ENCODE data around the gene SLC22A31. TPM values are rescaled to one million over a fixed set of nuclear protein-coding genes. Genes with fewer than 3 reads are reported as not detected.
A peak's percentile ranks its signal among the peaks of the same experiment; 100 is the strongest.
"Not testable (repeated sequence)": the region's sequence is repeated elsewhere in the genome, so short reads cannot be mapped to it uniquely, and the experiment has no call there.

SLC22A31 gene
- total RNA-seq, 1 experiment from 2014 or later, result 4.5 TPM

- no peak for TF ChIP-seq REST (IDR thresholded peaks at IDR 0.05; ENCODE audit: insufficient read depth in 1 of 2, low read depth in 2 of 2, low read length in 1 of 2)
- no peak for TF ChIP-seq SIN3A (IDR thresholded peaks at IDR 0.05; ENCODE audit: borderline replicate concordance, insufficient read depth, low read depth, low read length)
- TF ChIP-seq CTCF (IDR thresholded peaks at IDR 0.05), result no peak
- no peak for TF ChIP-seq POLR2AphosphoS5 (IDR thresholded peaks at IDR 0.05; ENCODE audit: low read depth, low read length)
- no peak for TF ChIP-seq TCF7L2 (IDR thresholded peaks at IDR 0.05; ENCODE audit: low read depth, low read length)
- H3K9me3 ChIP-seq (ENCODE audit: control insufficient read depth, insufficient read depth, low read depth, low read length), result no peaks in the 10 kb centered on the region
- ChIA-PET CTCF (no interaction called here), POLR2A (no interaction called here)
- no peak for DNase-seq (ENCODE audit: low read depth, low spot score)
- no peaks in the 10 kb centered on the region for H3K27me3 ChIP-seq (ENCODE audit: control insufficient read depth, insufficient read depth, low read length)
- no peaks in the 10 kb centered on the region for H3K4me1 ChIP-seq (ENCODE audit: control insufficient read depth, insufficient read depth, low read length)
- H3K27ac ChIP-seq (ENCODE audit: low read length), result no peak overlapping the region
- no peak overlapping the region; a peak in 1 of 4 replicates for H3K4me3 ChIP-seq (ENCODE audit: low read depth in 2 of 2, low read length in 2 of 2)
- no peak for ATAC-seq
- in situ Hi-C loops (cut with HindIII; ENCODE audit: low pct_unique_long_range_greater_than_20kb, low sequenced_read_pairs), result no loop called here
- intact Hi-C loops (cut with micrococcal nuclease; ENCODE audit: unreplicated experiment), result no loop called here
- BruUV-seq (replicated peaks), result no TSS peak
- no peaks in the 10 kb centered on the region; the same call in 1 of the 2 replicates for H3K36me3 ChIP-seq (ENCODE audit: control insufficient read depth, insufficient read depth, low read length)
Measured at GRCh38 chr16:89193576-89194293, 6.6 kb downstream of the SLC22A31 start.

GRCh38 chr16:89192956-89193575 is 7.3 kb downstream of the SLC22A31 start:
- H3K4me3 ChIP-seq (ENCODE audit: low read depth in 2 of 2, low read length in 2 of 2), result no peak overlapping the region; a peak in 1 of 4 replicates
- in situ Hi-C loops (cut with HindIII; ENCODE audit: low pct_unique_long_range_greater_than_20kb, low sequenced_read_pairs), result no loop called here
- ChIA-PET POLR2A (interaction anchor here (0.6 to 0.7 kb wide), 3 partner anchors 9 to 251 kb away, joined by 3 read pairs; no protein-coding TSS in a partner anchor), CTCF (interaction anchor here (0.8 to 1.1 kb wide), 3 partner anchors 8 to 302 kb away, joined by 5 to 13 read pairs (median 6); no protein-coding TSS in a partner anchor)
- intact Hi-C loops (cut with micrococcal nuclease; ENCODE audit: unreplicated experiment), result no loop called here
- no peak overlapping the region for H3K27ac ChIP-seq (ENCODE audit: low read length)
- no peak for TF ChIP-seq TCF7L2 (IDR thresholded peaks at IDR 0.05; ENCODE audit: low read depth, low read length)
- no peak for TF ChIP-seq REST (IDR thresholded peaks at IDR 0.05; ENCODE audit: insufficient read depth in 1 of 2, low read depth in 2 of 2, low read length in 1 of 2)
- TF ChIP-seq POLR2AphosphoS5 (IDR thresholded peaks at IDR 0.05; ENCODE audit: low read depth, low read length), result no peak
- no peak for TF ChIP-seq CTCF (IDR thresholded peaks at IDR 0.05)
- no peak for TF ChIP-seq SIN3A (IDR thresholded peaks at IDR 0.05; ENCODE audit: borderline replicate concordance, insufficient read depth, low read depth, low read length)
- no TSS peak for BruUV-seq (replicated peaks)
- ATAC-seq, result peak; percentile 68
- H3K27me3 ChIP-seq (ENCODE audit: control insufficient read depth, insufficient read depth, low read length), result no peaks in the 10 kb centered on the region
- no peaks in the 10 kb centered on the region for H3K4me1 ChIP-seq (ENCODE audit: control insufficient read depth, insufficient read depth, low read length)
- no peak for DNase-seq (ENCODE audit: low read depth, low spot score)
- H3K9me3 ChIP-seq (ENCODE audit: control insufficient read depth, insufficient read depth, low read depth, low read length), result no peaks in the 10 kb centered on the region
- H3K36me3 ChIP-seq (ENCODE audit: control insufficient read depth, insufficient read depth, low read length), result no peaks in the 10 kb centered on the region; the same call in 1 of the 2 replicates

GRCh38 chr16:89192186-89192955 is 8.0 kb downstream of the SLC22A31 start:
- H3K36me3 ChIP-seq (ENCODE audit: control insufficient read depth, insufficient read depth, low read length); intact Hi-C loops (cut with micrococcal nuclease; ENCODE audit: unreplicated experiment); BruUV-seq (replicated peaks); in situ Hi-C loops (cut with HindIII; ENCODE audit: low pct_unique_long_range_greater_than_20kb, low sequenced_read_pairs); H3K9me3 ChIP-seq (ENCODE audit: control insufficient read depth, insufficient read depth, low read depth, low read length); H3K27me3 ChIP-seq (ENCODE audit: control insufficient read depth, insufficient read depth, low read length); H3K4me1 ChIP-seq (ENCODE audit: control insufficient read depth, insufficient read depth, low read length); H3K27ac ChIP-seq (ENCODE audit: low read length): not testable (repeated sequence)
- ChIA-PET CTCF (interaction anchor here (0.8 to 1.1 kb wide), 3 partner anchors 9 to 301 kb away, joined by 5 to 13 read pairs (median 6); no protein-coding TSS in a partner anchor), POLR2A (interaction anchor here (0.6 to 0.7 kb wide), 3 partner anchors 10 to 251 kb away, joined by 3 read pairs; no protein-coding TSS in a partner anchor)
- DNase-seq (ENCODE audit: low read depth, low spot score), result peak; percentile 62
- H3K4me3 ChIP-seq (ENCODE audit: low read depth in 2 of 2, low read length in 2 of 2), result peak overlapping the region; percentile 38 to 47
- ATAC-seq, result peak; percentile 70
